K562 (cell line): ENCODE data around the gene SLC12A9.

Experiments
- MECOM ChIP-seq: fragments of 250-450 bp; sonication (Bioruptor Pico); IDR thresholded peaks from 2 replicates; pipeline ENCODE4 v1.8.0; 2022; ENCODE audit warnings: inconsistent platforms
- ZNF589 ChIP-seq: fragments of 200-800 bp; sonication (Bioruptor generic); IDR thresholded peaks from 2 replicates; pipeline ENCODE4 v1.6.1; 2016; ENCODE audit warnings: low read depth, missing genetic modification characterization, missing compliant biosample characterization
- ZNF707 ChIP-seq: fragments of 250-450 bp; sonication (Bioruptor Pico); conservative IDR thresholded peaks from 2 replicates; pipeline ENCODE4 v1.8.0; 2022; ENCODE audit warnings: inconsistent platforms, mild to moderate bottlenecking, moderate library complexity
- TF ChIP-seq, protein P1 (sequence below): sonication (generic); formaldehyde crosslinking; IDR thresholded peaks from 2 replicates; pipeline ENCODE4 v1.8.0; 2022; ENCODE audit warnings: missing genetic modification reagents, mild to moderate bottlenecking, borderline replicate concordance
- TF ChIP-seq, protein P2 (sequence below), 3 experiments: IDR thresholded peaks in 2 of 3; conservative IDR thresholded peaks in 1 of 3; 2 replicates each; pipeline ENCODE4 v1.5.1; 2011 to 2012; ENCODE audit warnings: low read length in 3 of 3, mild to moderate bottlenecking in 3 of 3, control low read depth in 2 of 3, improper control_type of control experiment in 1 of 3, inconsistent platforms in 1 of 3, low read depth in 1 of 3, mixed read lengths in 1 of 3, moderate library complexity in 1 of 3; ENCODE audit not compliant: insufficient read depth in 2 of 3

- TF ChIP-seq, protein P1, sequence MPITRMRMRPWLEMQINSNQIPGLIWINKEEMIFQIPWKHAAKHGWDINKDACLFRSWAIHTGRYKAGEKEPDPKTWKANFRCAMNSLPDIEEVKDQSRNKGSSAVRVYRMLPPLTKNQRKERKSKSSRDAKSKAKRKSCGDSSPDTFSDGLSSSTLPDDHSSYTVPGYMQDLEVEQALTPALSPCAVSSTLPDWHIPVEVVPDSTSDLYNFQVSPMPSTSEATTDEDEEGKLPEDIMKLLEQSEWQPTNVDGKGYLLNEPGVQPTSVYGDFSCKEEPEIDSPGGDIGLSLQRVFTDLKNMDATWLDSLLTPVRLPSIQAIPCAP (CRISPR knock-in tag) = no peak
- TF ChIP-seq, protein P2, sequence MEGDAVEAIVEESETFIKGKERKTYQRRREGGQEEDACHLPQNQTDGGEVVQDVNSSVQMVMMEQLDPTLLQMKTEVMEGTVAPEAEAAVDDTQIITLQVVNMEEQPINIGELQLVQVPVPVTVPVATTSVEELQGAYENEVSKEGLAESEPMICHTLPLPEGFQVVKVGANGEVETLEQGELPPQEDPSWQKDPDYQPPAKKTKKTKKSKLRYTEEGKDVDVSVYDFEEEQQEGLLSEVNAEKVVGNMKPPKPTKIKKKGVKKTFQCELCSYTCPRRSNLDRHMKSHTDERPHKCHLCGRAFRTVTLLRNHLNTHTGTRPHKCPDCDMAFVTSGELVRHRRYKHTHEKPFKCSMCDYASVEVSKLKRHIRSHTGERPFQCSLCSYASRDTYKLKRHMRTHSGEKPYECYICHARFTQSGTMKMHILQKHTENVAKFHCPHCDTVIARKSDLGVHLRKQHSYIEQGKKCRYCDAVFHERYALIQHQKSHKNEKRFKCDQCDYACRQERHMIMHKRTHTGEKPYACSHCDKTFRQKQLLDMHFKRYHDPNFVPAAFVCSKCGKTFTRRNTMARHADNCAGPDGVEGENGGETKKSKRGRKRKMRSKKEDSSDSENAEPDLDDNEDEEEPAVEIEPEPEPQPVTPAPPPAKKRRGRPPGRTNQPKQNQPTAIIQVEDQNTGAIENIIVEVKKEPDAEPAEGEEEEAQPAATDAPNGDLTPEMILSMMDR (IDR thresholded peaks at IDR 0.05 in 2 of 3, conservative IDR thresholded peaks at IDR 0.05 in 1 of 3; ENCODE audit: insufficient read depth in 2 of 3, low read depth in 1 of 3, low read length in 3 of 3) = no peak
- TF ChIP-seq ZNF707 (no peak), ZNF589 (no peak), MECOM (no peak)
These were observed 44.1 kb upstream of the SLC12A9 start for GRCh38 chr7:100808354-100808875.
